Measurements from ENCODE around the gene C5orf58.

DNA sequence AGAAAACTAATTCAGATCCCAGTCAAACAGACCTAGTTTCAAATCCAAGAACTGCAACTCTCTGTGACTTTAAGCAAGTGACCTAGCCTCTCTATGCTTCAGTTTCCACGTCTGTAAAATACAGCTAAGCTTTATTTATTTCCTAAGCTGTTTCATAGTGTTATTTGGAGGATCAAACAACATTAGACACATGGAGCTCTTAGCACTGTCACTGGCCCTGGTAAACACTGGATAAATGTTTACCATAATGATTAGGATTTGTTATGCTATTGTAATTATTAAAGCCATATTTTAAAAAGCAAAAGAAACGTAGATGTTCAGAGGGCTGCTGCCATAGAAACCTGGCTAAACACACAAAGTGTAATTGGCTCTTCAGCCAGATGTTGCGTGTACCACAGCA, 26.6 kb upstream of the C5orf58 start:
- TF ChIP-seq EZH2phosphoT487 (IDR thresholded peaks at IDR 0.05): no peak
- TF ChIP-seq, protein P1, sequence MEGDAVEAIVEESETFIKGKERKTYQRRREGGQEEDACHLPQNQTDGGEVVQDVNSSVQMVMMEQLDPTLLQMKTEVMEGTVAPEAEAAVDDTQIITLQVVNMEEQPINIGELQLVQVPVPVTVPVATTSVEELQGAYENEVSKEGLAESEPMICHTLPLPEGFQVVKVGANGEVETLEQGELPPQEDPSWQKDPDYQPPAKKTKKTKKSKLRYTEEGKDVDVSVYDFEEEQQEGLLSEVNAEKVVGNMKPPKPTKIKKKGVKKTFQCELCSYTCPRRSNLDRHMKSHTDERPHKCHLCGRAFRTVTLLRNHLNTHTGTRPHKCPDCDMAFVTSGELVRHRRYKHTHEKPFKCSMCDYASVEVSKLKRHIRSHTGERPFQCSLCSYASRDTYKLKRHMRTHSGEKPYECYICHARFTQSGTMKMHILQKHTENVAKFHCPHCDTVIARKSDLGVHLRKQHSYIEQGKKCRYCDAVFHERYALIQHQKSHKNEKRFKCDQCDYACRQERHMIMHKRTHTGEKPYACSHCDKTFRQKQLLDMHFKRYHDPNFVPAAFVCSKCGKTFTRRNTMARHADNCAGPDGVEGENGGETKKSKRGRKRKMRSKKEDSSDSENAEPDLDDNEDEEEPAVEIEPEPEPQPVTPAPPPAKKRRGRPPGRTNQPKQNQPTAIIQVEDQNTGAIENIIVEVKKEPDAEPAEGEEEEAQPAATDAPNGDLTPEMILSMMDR (IDR thresholded peaks at IDR 0.05): no peak

Data from neural progenitor cell (in vitro differentiated cells).